ENCODE data around the gene GALR3.

DNA sequence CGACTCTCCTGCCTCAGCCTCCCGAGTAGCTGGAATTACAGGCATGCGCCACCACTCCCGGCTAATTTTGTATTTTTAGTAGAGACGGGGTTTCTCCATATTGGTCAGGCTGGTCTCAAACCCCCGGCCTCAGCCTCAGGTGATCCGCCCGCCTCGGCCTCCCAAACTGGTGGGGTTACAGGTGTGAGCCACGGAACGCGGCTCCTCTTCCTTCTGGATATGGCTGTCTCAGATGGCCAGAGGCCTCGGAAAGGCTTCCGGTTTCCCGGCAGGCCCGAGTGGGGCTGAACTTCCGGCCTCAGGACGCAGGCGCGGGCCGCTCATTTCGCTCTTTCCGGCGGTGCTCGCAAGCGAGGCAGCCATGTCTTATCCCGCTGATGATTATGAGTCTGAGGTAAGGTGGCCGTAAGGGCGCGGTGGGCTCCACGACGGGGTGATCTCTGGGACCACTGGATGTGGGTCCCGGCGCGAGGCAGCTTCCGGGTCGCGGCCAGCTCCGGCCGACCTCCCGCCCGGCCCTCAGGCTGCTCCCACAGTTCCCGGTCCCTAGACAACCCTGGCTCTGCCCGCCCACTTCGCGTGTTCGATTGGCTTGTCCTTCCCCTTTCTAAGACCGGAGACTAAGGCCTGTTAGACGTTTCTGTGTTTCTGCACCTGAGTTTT, 26.0 kb downstream of the GALR3 start, which contains the start of gene EIF3L:
- TF ChIP-seq POLR2AphosphoS5 (IDR thresholded peaks at IDR 0.05; ENCODE audit: low read depth) (peak; percentile 94), CREB1 (CRISPR knock-in tag; IDR thresholded peaks at IDR 0.05; ENCODE audit: low read depth) (no peak), EZH2 (IDR thresholded peaks at IDR 0.05; ENCODE audit: low read depth, unreplicated experiment) (no peak), STAT1 (IDR thresholded peaks at IDR 0.05; ENCODE audit: unreplicated experiment) (no peak), ZNF462 (CRISPR knock-in tag; IDR thresholded peaks at IDR 0.05) (no peak)
- TF ChIP-seq, protein P1, sequence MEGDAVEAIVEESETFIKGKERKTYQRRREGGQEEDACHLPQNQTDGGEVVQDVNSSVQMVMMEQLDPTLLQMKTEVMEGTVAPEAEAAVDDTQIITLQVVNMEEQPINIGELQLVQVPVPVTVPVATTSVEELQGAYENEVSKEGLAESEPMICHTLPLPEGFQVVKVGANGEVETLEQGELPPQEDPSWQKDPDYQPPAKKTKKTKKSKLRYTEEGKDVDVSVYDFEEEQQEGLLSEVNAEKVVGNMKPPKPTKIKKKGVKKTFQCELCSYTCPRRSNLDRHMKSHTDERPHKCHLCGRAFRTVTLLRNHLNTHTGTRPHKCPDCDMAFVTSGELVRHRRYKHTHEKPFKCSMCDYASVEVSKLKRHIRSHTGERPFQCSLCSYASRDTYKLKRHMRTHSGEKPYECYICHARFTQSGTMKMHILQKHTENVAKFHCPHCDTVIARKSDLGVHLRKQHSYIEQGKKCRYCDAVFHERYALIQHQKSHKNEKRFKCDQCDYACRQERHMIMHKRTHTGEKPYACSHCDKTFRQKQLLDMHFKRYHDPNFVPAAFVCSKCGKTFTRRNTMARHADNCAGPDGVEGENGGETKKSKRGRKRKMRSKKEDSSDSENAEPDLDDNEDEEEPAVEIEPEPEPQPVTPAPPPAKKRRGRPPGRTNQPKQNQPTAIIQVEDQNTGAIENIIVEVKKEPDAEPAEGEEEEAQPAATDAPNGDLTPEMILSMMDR (conservative IDR thresholded peaks at IDR 0.05; ENCODE audit: low read depth in 2 of 2) = no peak
- TF ChIP-seq, protein P2, sequence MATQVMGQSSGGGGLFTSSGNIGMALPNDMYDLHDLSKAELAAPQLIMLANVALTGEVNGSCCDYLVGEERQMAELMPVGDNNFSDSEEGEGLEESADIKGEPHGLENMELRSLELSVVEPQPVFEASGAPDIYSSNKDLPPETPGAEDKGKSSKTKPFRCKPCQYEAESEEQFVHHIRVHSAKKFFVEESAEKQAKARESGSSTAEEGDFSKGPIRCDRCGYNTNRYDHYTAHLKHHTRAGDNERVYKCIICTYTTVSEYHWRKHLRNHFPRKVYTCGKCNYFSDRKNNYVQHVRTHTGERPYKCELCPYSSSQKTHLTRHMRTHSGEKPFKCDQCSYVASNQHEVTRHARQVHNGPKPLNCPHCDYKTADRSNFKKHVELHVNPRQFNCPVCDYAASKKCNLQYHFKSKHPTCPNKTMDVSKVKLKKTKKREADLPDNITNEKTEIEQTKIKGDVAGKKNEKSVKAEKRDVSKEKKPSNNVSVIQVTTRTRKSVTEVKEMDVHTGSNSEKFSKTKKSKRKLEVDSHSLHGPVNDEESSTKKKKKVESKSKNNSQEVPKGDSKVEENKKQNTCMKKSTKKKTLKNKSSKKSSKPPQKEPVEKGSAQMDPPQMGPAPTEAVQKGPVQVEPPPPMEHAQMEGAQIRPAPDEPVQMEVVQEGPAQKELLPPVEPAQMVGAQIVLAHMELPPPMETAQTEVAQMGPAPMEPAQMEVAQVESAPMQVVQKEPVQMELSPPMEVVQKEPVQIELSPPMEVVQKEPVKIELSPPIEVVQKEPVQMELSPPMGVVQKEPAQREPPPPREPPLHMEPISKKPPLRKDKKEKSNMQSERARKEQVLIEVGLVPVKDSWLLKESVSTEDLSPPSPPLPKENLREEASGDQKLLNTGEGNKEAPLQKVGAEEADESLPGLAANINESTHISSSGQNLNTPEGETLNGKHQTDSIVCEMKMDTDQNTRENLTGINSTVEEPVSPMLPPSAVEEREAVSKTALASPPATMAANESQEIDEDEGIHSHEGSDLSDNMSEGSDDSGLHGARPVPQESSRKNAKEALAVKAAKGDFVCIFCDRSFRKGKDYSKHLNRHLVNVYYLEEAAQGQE (IDR thresholded peaks at IDR 0.05; ENCODE audit: unreplicated experiment) = no peak
